ENCODE measurements around the gene POC1A.
A peak's percentile ranks its signal among the peaks of the same experiment; 100 is the strongest.
"Not testable (repeated sequence)": the region's sequence is repeated elsewhere in the genome, so short reads cannot be mapped to it uniquely, and the experiment has no call there.

The POC1A gene

GRCh38 chr3:52053307-52054304 lies 100.6 kb downstream of the POC1A start:
- Histone ChIP-seq H3K4me1 (ENCODE audit: insufficient read depth, low read length) (peaks cover 16% of the 10 kb centered on the region), H3K36me3 (ENCODE audit: insufficient read depth, low read length) (peaks cover 7% of the 10 kb centered on the region), H3K9ac (ENCODE audit: low read depth, low read length) (0 out of 2 replicates have a peak overlapping the region, but pooled peaks have one; percentile 1), H3K9me3 (ENCODE audit: control insufficient read depth, insufficient read depth, low read length) (no peaks in the 10 kb centered on the region)

GRCh38 chr3:52052831-52053306 lies 101.4 kb downstream of the POC1A start:
- Histone ChIP-seq H3K36me3 (ENCODE audit: insufficient read depth, low read length) (peaks cover 7% of the 10 kb centered on the region), H3K9ac (ENCODE audit: low read depth, low read length) (0 out of 2 replicates have a peak overlapping the region, but pooled peaks have one; percentile 1), H3K4me1 (ENCODE audit: insufficient read depth, low read length) (peaks cover 14% of the 10 kb centered on the region)

GRCh38 chr3:52051444-52051843 lies 102.8 kb downstream of the POC1A start:
- Histone ChIP-seq H3K36me3 (ENCODE audit: insufficient read depth, low read length) (peaks cover 7% of the 10 kb centered on the region), H3K4me1 (ENCODE audit: insufficient read depth, low read length) (peaks cover 26% of the 10 kb centered on the region), H3K9ac (ENCODE audit: low read depth, low read length) (no peak overlapping the region), H3K9me3 (ENCODE audit: control insufficient read depth, insufficient read depth, low read length) (no peaks in the 10 kb centered on the region)

More at GRCh38 chr3:52052831-52053306, 101.4 kb downstream of the POC1A start:
- H3K9me3 ChIP-seq (ENCODE audit: control insufficient read depth, insufficient read depth, low read length): no peaks in the 10 kb centered on the region

GRCh38 chr3:52050571-52050970 lies 103.7 kb downstream of the POC1A start:
- no peaks in the 10 kb centered on the region for H3K9me3 ChIP-seq (ENCODE audit: control insufficient read depth, insufficient read depth, low read length)
- peaks cover 7% of the 10 kb centered on the region for H3K36me3 ChIP-seq (ENCODE audit: insufficient read depth, low read length)
- no peak overlapping the region for H3K9ac ChIP-seq (ENCODE audit: low read depth, low read length)
- peaks cover 33% of the 10 kb centered on the region for H3K4me1 ChIP-seq (ENCODE audit: insufficient read depth, low read length)

- Histone ChIP-seq H3K9ac (ENCODE audit: low read depth, low read length) (no peak overlapping the region), H3K9me3 (ENCODE audit: control insufficient read depth, insufficient read depth, low read length) (no peaks in the 10 kb centered on the region), H3K36me3 (ENCODE audit: insufficient read depth, low read length) (peaks cover 7% of the 10 kb centered on the region), H3K4me1 (ENCODE audit: insufficient read depth, low read length) (peaks cover 33% of the 10 kb centered on the region)
Observed at GRCh38 chr3:52049503-52049902, 104.7 kb downstream of the POC1A start.

- H3K36me3 ChIP-seq (ENCODE audit: insufficient read depth, low read length): peaks cover 7% of the 10 kb centered on the region
- H3K9me3 ChIP-seq (ENCODE audit: control insufficient read depth, insufficient read depth, low read length): no peaks in the 10 kb centered on the region
- peaks cover 24% of the 10 kb centered on the region; the same call in 1 of the 2 replicates for H3K4me1 ChIP-seq (ENCODE audit: insufficient read depth, low read length)
- no peak overlapping the region for H3K9ac ChIP-seq (ENCODE audit: low read depth, low read length)
Observed at GRCh38 chr3:52047295-52047960, 106.8 kb downstream of the POC1A start.

- Histone ChIP-seq H3K36me3 (ENCODE audit: insufficient read depth, low read length) (peaks cover 7% of the 10 kb centered on the region), H3K4me1 (ENCODE audit: insufficient read depth, low read length) (peaks cover 20% of the 10 kb centered on the region; the same call in 1 of the 2 replicates), H3K9me3 (ENCODE audit: control insufficient read depth, insufficient read depth, low read length) (no peaks in the 10 kb centered on the region), H3K9ac (ENCODE audit: low read depth, low read length) (no peak overlapping the region)
Observed at GRCh38 chr3:52046902-52047239, 107.4 kb downstream of the POC1A start.

- Histone ChIP-seq H3K36me3 (ENCODE audit: insufficient read depth, low read length) (peaks cover 7% of the 10 kb centered on the region), H3K9ac (ENCODE audit: low read depth, low read length) (no peak overlapping the region), H3K9me3 (ENCODE audit: control insufficient read depth, insufficient read depth, low read length) (no peaks in the 10 kb centered on the region), H3K4me1 (ENCODE audit: insufficient read depth, low read length) (peaks cover 20% of the 10 kb centered on the region; the same call in 1 of the 2 replicates)
Observed at GRCh38 chr3:52046186-52046901, 107.9 kb downstream of the POC1A start.

- Histone ChIP-seq H3K4me1 (ENCODE audit: insufficient read depth, low read length) (peaks cover 20% of the 10 kb centered on the region; the same call in 1 of the 2 replicates), H3K9ac (ENCODE audit: low read depth, low read length) (no peak overlapping the region), H3K9me3 (ENCODE audit: control insufficient read depth, insufficient read depth, low read length) (no peaks in the 10 kb centered on the region), H3K36me3 (ENCODE audit: insufficient read depth, low read length) (peaks cover 2% of the 10 kb centered on the region; the same call in 1 of the 2 replicates)
Observed at GRCh38 chr3:52044869-52045619, 109.2 kb downstream of the POC1A start.

- H3K4me1 ChIP-seq (ENCODE audit: insufficient read depth, low read length): peaks cover 20% of the 10 kb centered on the region; the same call in 1 of the 2 replicates
Observed at GRCh38 chr3:52043750-52044149, 110.5 kb downstream of the POC1A start.

GRCh38 chr3:52043039-52043438 lies 111.2 kb downstream of the POC1A start:
- not testable (repeated sequence) for H3K9ac ChIP-seq (ENCODE audit: low read depth, low read length); H3K36me3 ChIP-seq (ENCODE audit: insufficient read depth, low read length); H3K9me3 ChIP-seq (ENCODE audit: control insufficient read depth, insufficient read depth, low read length)
- H3K4me1 ChIP-seq (ENCODE audit: insufficient read depth, low read length): peaks cover 20% of the 10 kb centered on the region; the same call in 1 of the 2 replicates

More at GRCh38 chr3:52043750-52044149, 110.5 kb downstream of the POC1A start:
- Histone ChIP-seq H3K36me3 (ENCODE audit: insufficient read depth, low read length) (no peaks in the 10 kb centered on the region), H3K9ac (ENCODE audit: low read depth, low read length) (no peak overlapping the region), H3K9me3 (ENCODE audit: control insufficient read depth, insufficient read depth, low read length) (no peaks in the 10 kb centered on the region)

- H3K4me1 ChIP-seq (ENCODE audit: insufficient read depth, low read length): peaks cover 5% of the 10 kb centered on the region; the same call in 1 of the 2 replicates
- no peaks in the 10 kb centered on the region for H3K9me3 ChIP-seq (ENCODE audit: control insufficient read depth, insufficient read depth, low read length)
- no peak overlapping the region for H3K9ac ChIP-seq (ENCODE audit: low read depth, low read length)
- H3K36me3 ChIP-seq (ENCODE audit: insufficient read depth, low read length): no peaks in the 10 kb centered on the region
Observed at GRCh38 chr3:52041118-52041731, 113.0 kb downstream of the POC1A start.

- H3K4me1 ChIP-seq (ENCODE audit: insufficient read depth, low read length): no peaks in the 10 kb centered on the region
Observed at GRCh38 chr3:52040600-52040999, 113.6 kb downstream of the POC1A start.

More at GRCh38 chr3:52040600-52040999, 113.6 kb downstream of the POC1A start:
- Histone ChIP-seq H3K9ac (ENCODE audit: low read depth, low read length) (no peak overlapping the region), H3K36me3 (ENCODE audit: insufficient read depth, low read length) (no peaks in the 10 kb centered on the region), H3K9me3 (ENCODE audit: control insufficient read depth, insufficient read depth, low read length) (no peaks in the 10 kb centered on the region)
